ENCODE results near the gene CCT6A. TPM values are rescaled to one million over a fixed set of nuclear protein-coding genes. Genes with fewer than 3 reads are reported as not detected.
A peak's percentile ranks its signal among the peaks of the same experiment; 100 is the strongest.

Gene CCT6A
- total and polyA plus RNA-seq, 9 of the 15 experiments (the other 6 are each of a cell fraction or from before 2014, with no cell fraction given) = 244 to 708 (median 387) TPM

DNA sequence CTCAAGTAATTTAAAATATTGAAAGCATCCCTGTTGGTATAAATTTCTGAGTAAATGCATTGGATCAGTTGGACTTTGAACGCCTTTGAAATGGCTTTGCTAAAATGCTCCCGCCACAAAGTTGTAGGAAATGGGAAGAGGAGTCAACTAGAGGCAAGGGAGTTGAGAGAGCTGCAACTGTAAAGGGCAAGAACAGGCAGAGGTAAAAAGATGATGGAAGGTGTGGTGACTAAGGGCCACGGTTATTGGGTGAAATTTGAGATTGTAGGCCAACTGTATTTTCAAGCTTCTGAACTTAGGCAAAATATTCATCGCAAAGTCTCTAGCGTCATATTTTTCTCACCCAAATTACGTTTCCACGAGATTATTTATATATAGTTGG is 11.9 kb downstream of the CCT6A start (continued):
- TF ChIP-seq, protein P1, sequence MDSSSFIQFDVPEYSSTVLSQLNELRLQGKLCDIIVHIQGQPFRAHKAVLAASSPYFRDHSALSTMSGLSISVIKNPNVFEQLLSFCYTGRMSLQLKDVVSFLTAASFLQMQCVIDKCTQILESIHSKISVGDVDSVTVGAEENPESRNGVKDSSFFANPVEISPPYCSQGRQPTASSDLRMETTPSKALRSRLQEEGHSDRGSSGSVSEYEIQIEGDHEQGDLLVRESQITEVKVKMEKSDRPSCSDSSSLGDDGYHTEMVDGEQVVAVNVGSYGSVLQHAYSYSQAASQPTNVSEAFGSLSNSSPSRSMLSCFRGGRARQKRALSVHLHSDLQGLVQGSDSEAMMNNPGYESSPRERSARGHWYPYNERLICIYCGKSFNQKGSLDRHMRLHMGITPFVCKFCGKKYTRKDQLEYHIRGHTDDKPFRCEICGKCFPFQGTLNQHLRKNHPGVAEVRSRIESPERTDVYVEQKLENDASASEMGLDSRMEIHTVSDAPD (CRISPR knock-in tag; IDR thresholded peaks at IDR 0.05) = no peak
- TF ChIP-seq, protein P2, sequence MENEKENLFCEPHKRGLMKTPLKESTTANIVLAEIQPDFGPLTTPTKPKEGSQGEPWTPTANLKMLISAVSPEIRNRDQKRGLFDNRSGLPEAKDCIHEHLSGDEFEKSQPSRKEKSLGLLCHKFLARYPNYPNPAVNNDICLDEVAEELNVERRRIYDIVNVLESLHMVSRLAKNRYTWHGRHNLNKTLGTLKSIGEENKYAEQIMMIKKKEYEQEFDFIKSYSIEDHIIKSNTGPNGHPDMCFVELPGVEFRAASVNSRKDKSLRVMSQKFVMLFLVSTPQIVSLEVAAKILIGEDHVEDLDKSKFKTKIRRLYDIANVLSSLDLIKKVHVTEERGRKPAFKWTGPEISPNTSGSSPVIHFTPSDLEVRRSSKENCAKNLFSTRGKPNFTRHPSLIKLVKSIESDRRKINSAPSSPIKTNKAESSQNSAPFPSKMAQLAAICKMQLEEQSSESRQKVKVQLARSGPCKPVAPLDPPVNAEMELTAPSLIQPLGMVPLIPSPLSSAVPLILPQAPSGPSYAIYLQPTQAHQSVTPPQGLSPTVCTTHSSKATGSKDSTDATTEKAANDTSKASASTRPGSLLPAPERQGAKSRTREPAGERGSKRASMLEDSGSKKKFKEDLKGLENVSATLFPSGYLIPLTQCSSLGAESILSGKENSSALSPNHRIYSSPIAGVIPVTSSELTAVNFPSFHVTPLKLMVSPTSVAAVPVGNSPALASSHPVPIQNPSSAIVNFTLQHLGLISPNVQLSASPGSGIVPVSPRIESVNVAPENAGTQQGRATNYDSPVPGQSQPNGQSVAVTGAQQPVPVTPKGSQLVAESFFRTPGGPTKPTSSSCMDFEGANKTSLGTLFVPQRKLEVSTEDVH (IDR thresholded peaks at IDR 0.05; ENCODE audit: low read depth, partially characterized antibody) = peak; percentile 31
- TF ChIP-seq ZNF76 (CRISPR knock-in tag; IDR thresholded peaks at IDR 0.05; ENCODE audit: borderline replicate concordance) (no peak), MTF1 (CRISPR knock-in tag; IDR thresholded peaks at IDR 0.05; ENCODE audit: borderline replicate concordance) (no peak), DDX20 (tag; IDR thresholded peaks at IDR 0.05; ENCODE audit: low read depth) (0 out of 2 replicates have a peak, but pooled peaks have one; percentile 21)
- TF ChIP-seq, protein P3, sequence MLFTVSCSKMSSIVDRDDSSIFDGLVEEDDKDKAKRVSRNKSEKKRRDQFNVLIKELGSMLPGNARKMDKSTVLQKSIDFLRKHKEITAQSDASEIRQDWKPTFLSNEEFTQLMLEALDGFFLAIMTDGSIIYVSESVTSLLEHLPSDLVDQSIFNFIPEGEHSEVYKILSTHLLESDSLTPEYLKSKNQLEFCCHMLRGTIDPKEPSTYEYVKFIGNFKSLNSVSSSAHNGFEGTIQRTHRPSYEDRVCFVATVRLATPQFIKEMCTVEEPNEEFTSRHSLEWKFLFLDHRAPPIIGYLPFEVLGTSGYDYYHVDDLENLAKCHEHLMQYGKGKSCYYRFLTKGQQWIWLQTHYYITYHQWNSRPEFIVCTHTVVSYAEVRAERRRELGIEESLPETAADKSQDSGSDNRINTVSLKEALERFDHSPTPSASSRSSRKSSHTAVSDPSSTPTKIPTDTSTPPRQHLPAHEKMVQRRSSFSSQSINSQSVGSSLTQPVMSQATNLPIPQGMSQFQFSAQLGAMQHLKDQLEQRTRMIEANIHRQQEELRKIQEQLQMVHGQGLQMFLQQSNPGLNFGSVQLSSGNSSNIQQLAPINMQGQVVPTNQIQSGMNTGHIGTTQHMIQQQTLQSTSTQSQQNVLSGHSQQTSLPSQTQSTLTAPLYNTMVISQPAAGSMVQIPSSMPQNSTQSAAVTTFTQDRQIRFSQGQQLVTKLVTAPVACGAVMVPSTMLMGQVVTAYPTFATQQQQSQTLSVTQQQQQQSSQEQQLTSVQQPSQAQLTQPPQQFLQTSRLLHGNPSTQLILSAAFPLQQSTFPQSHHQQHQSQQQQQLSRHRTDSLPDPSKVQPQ (CRISPR knock-in tag; IDR thresholded peaks at IDR 0.05; ENCODE audit: borderline replicate concordance) = no peak
